GM10847 (cell line): ENCODE measurements around the gene PRDX2.

Experiments used
- POLR2A ChIP-seq: IDR thresholded peaks from 2 replicates; pipeline ENCODE4 v1.6.1; 2011; ENCODE audit not compliant: insufficient read length; ENCODE audit errors: extremely low read depth

The PRDX2 gene

DNA sequence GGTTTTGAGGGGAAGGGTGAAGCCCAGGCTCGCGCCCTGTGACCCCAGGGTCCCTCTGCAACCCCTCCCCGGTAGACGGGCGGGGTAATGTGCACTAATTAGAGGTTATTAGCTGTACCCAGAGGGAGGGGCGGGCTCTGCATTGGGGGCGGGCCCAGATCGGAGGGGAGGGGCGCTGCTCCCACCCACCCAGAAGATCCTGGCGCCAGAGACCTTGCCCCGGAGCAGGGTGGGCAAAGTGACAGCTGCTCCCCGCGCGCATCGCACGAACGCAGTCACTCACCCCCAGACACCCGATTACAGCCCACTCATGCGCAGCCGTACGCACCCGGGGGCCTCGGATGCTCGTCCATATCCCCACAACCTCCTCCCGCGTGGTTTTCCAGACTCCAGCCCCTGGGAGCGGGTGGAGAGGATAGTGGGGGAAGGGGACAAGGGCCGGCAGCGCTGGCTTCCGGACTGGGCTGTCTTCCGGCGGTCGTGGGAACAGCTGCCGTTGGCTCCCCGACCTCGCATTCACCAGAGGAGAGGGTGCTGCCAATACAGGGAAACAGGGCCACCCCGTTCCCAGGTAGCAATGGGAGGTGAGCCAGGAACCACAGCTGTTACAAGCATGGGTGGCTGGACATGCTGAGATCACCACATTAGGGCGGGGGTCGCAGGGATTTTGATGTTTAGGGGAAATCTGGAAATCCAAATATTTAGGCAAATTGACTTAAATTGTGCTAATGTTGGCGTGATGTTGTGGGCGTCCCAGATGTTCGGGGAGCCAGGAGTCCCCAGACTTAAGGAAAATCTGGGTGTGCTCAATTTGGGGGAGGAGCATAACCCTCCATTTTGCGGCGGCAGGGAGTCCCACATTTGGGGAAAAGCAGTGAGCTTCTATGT lies 23.3 kb downstream of the PRDX2 start:
- TF ChIP-seq POLR2A, result peak; percentile 49

DNA sequence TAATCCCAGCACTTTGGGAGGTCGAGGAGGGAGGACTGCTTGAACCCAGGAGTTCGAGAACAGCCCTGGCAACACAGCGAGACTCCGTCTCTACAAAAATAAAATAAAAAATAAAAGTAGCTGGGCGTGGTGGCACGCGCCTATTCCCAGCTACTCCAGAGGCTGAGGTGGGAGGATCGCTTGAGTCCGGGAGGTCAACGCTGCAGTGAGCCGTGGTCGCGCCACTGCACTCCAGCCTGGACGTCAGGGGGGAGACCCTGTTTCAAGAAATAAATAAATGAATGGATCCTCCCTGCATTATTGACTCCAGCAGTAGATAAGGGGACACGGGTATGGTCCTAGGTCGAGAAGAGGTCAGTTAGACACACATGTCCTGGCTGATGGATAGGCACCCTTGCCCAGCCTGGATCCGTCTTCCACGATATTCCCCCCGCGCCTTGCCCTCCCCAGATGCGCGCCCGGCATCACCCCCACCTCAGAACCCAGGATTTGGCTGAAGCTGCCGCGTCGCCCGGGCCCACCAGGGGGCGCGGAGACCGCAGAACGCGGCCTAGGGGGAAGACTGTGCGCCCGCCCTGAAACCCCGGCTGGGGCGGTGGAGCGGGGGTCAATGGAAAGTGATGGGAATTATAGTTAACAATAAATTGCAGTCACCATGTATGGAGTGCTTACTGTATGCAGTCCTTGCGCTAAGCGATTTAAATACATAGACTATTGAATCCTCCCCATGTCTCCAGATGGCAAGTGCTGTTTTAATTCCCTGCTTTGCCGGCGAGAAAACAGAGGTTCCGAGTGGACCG lies 24.2 kb downstream of the PRDX2 start:
- no peak for TF ChIP-seq POLR2A

DNA sequence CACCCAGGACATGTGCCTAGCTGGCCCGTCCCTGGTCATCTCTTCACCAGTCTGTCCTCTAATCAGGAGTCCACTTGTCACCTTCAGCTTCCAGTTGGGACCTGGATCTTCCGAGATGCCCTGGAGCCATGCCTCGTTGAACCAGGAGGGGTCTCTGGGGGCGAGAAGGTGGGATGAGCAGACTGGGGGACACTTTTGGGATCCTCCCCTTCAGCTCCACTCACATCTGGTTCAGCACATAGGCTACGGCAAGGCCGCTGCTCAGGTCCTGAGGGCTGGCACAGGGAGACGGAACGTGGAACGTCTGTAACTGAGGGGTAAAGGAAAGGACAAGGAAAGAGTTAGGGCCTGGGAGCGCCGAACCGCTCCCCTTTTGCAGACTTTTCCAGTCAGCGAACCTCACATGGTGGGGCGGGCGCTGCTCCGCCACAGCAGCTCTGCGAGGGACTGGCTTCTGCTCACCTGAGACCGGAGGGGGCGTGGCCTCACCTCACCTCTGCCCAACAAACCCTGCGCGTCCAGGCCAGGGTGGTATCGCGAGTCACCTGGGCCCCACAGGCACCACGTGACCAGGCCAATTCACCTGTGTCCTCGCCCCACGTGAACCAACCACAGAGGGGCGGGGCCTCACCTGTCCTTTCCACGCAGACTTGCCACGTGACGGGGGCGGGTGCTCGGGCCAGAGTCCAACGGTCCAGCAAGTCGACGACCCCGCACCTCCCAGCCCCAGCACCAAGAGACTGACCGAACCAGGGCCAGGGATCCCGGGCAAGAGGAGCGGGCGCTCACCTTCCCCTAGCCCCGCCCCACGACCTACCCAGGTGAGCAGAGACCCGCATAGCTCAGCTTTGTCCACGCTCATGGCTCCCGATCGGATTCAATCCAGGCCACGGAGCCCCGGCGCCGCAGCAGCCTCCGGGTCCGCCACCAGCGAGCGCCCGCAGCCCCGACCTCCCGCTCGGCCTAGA lies 26.7 kb downstream of the PRDX2 start, which contains the start of gene HOOK2:
TSS of gene HOOK2 (minus strand) at position 965 of the 968 bp plus-strand sequence. CDS start at position 862, 103 bp downstream.
- TF ChIP-seq POLR2A, result peak; percentile 29

GRCh38 chr19:12773571-12773970 lies 28.0 kb downstream of the PRDX2 start:
- no peak for TF ChIP-seq POLR2A

- TF ChIP-seq POLR2A, result no peak
Measured at GRCh38 chr19:12772323-12772722, 29.3 kb downstream of the PRDX2 start.

DNA sequence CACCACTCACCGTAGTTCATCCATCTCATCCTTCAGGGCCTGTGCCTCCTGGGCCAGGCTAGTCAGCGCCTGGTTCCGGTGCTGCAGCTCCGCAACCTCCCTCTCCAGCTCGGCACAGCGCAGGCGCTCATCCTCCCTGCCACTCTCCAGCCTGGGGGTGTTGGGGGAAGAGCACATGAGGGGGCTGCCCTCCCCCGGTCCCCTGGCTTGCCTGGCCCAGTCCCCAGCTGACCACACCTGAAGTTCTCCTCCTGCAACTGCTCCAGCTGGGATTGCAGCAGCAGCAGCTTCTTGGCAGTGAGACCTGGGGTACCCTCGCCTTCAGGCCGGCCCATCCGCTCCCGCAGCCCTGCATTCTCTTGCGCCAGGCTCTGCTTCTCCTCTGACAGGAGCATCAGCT lies 30.7 kb downstream of the PRDX2 start:
- no peak for TF ChIP-seq POLR2A

- no peak for TF ChIP-seq POLR2A
Measured at GRCh38 chr19:12769689-12770088, 31.9 kb downstream of the PRDX2 start.

DNA sequence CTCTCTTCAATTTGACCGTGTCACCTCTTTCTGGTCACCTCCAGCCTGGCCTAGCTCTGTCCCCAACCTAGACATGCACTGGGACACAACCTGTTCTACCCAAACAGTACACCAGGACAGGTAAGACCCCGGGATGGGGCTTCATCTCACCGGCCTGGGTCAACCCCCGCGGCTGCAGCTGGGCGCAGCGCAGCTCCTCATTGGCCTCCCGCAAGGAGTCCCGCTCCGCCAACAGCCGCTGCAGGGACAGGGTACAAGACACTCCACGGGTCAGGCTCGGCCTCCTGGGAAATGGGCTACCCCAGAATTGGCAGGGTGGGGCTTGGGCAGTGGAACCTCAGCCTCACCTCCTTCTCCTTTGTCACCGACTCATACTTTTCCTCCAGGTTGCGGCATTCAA lies 33.9 kb downstream of the PRDX2 start:
- TF ChIP-seq POLR2A, result no peak

- no peak for TF ChIP-seq POLR2A
Measured at GRCh38 chr19:12767150-12767549, 34.5 kb downstream of the PRDX2 start.

GRCh38 chr19:12766051-12766521 lies 35.5 kb downstream of the PRDX2 start:
- TF ChIP-seq POLR2A, result no peak

- TF ChIP-seq POLR2A, result no peak
Measured at GRCh38 chr19:12764698-12765097, 36.9 kb downstream of the PRDX2 start.

GRCh38 chr19:12763100-12763499 lies 38.5 kb downstream of the PRDX2 start:
- TF ChIP-seq POLR2A, result no peak

DNA sequence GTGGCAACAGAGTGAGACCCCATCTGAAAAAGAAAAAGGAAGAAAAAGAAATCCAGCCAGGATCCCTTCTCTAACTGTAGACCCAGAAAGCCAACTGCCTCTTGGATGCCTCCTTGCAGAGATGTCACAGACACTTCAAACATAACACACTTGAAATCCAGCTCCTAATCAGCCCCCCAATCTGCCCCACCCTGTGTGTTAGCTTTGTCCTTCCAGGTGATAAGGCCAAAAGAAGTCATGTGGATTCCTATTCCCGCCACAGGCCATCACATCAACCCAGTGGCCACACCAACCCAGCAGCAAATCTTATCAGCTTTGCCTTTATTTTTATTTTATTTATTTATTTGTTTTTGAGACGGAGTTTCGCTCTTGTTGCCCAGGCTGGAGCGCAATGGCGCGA lies 41.9 kb downstream of the PRDX2 start:
- TF ChIP-seq POLR2A, result no peak

- no peak for TF ChIP-seq POLR2A
Measured at GRCh38 chr19:12757544-12758274, 43.9 kb downstream of the PRDX2 start.

- TF ChIP-seq POLR2A, result no peak
Measured at GRCh38 chr19:12756150-12756883, 45.3 kb downstream of the PRDX2 start.
